Gastroesophageal sphincter (tissue), 3 donors: Measurements from ENCODE around the gene EIF3B.

ENCODE experiments used
- EP300 ChIP-seq: sonication (generic); formaldehyde crosslinking; IDR thresholded peaks from one replicate; pipeline ENCODE4 v1.6.1; 2017; ENCODE audit warnings: antibody characterized with exemption, mild to moderate bottlenecking
- POLR2A ChIP-seq, 2 donors: fragments of 450-650 bp; IDR thresholded peaks; one replicate each; pipeline ENCODE4 v1.6.1; 2017; ENCODE audit warnings: antibody characterized with exemption in 2 of 2, mild to moderate bottlenecking in 2 of 2, moderate library complexity in 1 of 2
- POLR2AphosphoS5 ChIP-seq: sonication (generic); formaldehyde crosslinking; IDR thresholded peaks from one replicate; pipeline ENCODE4 v1.6.1; 2017; ENCODE audit warnings: antibody characterized with exemption
- TF ChIP-seq, protein P1 (sequence below), 4 experiments: fragments of 200-600 bp in 2 of 4; fragments of 450-650 bp in 2 of 4; sonication (generic) in 1 of 4; IDR thresholded peaks; one replicate each; pipeline ENCODE4 v1.5.1; 2017 to 2019; ENCODE audit warnings: antibody characterized with exemption in 4 of 4, mild to moderate bottlenecking in 2 of 4, moderate library complexity in 2 of 4

DNA sequence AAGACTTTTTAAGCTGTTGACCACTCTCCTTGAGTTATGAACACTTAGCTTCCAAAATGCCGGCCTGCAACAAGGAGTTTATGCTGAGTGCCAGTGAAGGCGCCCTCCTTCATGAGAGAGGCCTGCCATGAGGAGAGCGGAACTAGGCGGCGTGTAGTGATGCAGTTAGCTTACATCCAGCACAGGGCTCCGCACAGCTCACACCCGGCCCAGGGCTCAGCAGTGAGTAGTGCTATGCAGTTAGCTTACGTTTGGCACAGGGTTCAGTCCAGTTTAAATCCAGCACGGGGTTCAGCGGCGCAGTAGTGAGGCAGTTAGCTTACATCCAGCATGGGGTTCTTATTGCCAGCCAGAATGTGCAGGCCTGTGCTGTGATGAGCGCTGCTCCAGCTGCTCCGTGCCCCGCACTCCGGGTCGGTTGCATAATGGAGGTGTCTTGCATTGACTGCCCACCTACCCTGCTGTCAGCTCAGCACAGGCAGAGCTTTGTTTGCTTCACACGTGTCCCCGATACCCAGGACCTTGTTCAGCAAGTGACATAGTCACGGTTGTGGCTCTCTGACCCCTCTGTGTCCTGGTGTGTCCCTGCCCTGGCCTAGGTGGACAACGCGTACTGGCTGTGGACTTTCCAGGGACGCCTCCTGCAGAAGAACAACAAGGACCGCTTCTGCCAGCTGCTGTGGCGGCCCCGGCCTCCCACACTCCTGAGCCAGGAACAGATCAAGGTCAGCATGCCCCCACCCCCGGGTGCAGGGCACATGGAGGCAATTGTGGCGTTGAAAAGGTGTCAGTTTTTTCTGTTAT, 21.9 kb downstream of the EIF3B start:
- TF ChIP-seq, protein P1, sequence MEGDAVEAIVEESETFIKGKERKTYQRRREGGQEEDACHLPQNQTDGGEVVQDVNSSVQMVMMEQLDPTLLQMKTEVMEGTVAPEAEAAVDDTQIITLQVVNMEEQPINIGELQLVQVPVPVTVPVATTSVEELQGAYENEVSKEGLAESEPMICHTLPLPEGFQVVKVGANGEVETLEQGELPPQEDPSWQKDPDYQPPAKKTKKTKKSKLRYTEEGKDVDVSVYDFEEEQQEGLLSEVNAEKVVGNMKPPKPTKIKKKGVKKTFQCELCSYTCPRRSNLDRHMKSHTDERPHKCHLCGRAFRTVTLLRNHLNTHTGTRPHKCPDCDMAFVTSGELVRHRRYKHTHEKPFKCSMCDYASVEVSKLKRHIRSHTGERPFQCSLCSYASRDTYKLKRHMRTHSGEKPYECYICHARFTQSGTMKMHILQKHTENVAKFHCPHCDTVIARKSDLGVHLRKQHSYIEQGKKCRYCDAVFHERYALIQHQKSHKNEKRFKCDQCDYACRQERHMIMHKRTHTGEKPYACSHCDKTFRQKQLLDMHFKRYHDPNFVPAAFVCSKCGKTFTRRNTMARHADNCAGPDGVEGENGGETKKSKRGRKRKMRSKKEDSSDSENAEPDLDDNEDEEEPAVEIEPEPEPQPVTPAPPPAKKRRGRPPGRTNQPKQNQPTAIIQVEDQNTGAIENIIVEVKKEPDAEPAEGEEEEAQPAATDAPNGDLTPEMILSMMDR (IDR thresholded peaks at IDR 0.05) = no peak
- TF ChIP-seq POLR2AphosphoS5 (no peak), POLR2A (IDR thresholded peaks at IDR 0.05) (no peak), EP300 (no peak)
